Effector memory CD4-positive, alpha-beta T cell (primary cell): ENCODE results near the gene WWP2.

Experiments used
- DNase-seq, 3 donors: peaks; one replicate each; pipeline ENCODE4 v3.0.0-alpha.2; 2020
- H3K27ac ChIP-seq: 2 replicates; pipeline ENCODE4 v1.7.0; 2013; ENCODE audit warnings: mild to moderate bottlenecking, low read length, moderate library complexity; ENCODE audit not compliant: insufficient read depth, poor library complexity, severe bottlenecking
- H3K27me3 ChIP-seq: replicated peaks from 2 replicates; pipeline ENCODE4 v1.7.0; 2013; ENCODE audit warnings: mild to moderate bottlenecking, low read length; ENCODE audit not compliant: insufficient read depth, control insufficient read depth, poor library complexity, severe bottlenecking
- H3K36me3 ChIP-seq: 2 replicates; pipeline ENCODE4 v1.7.0; 2013; ENCODE audit warnings: mild to moderate bottlenecking, low read length, moderate library complexity; ENCODE audit not compliant: control insufficient read depth, insufficient read depth
- H3K4me1 ChIP-seq: 2 replicates; pipeline ENCODE4 v1.7.0; 2013; ENCODE audit warnings: low read length, mild to moderate bottlenecking; ENCODE audit not compliant: control insufficient read depth, insufficient read depth, poor library complexity, severe bottlenecking
- H3K4me3 ChIP-seq: 2 replicates; pipeline ENCODE4 v1.7.0; 2013; ENCODE audit warnings: low read length, low read depth, mild to moderate bottlenecking; ENCODE audit not compliant: insufficient read depth, poor library complexity, severe bottlenecking
- H3K9me3 ChIP-seq: 2 replicates; pipeline ENCODE4 v1.7.0; 2013; ENCODE audit warnings: mild to moderate bottlenecking, low read length, moderate library complexity; ENCODE audit not compliant: control insufficient read depth

The WWP2 gene

DNA sequence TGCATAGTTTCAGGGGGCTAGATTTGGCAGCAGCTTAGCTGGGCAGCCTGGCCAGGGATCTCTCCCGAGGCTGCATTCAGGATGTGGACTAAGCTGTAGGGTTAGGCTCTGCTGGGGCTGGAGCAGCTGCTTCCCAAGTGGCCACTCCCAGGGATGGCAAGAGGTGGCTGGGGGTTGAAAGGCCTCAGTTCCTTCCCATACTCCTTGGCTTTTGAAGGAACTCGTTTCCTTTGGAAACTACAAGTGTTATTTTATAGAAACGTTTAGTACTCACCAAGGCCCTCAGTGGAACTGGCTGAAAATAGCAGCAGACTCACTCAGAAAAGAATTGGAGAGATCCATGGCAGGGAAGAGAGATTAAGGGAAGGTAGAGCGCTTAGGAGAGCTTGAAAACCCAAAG, 76.4 kb downstream of the WWP2 start:
- Histone ChIP-seq H3K27ac (no peak overlapping the region), H3K4me1 (no peaks in the 10 kb centered on the region), H3K9me3 (no peaks in the 10 kb centered on the region), H3K36me3 (peaks cover 28% of the 10 kb centered on the region), H3K4me3 (no peak overlapping the region), H3K27me3 (no peaks in the 10 kb centered on the region)
- DNase-seq: no peak

GRCh38 chr16:69839240-69839688, 77.1 kb downstream of the WWP2 start:
- H3K4me3 ChIP-seq: no peak overlapping the region
- DNase-seq: no peak
- no peaks in the 10 kb centered on the region for H3K27me3 ChIP-seq
- no peaks in the 10 kb centered on the region for H3K9me3 ChIP-seq
- H3K4me1 ChIP-seq: no peaks in the 10 kb centered on the region
- H3K27ac ChIP-seq: no peak overlapping the region
- peaks cover 33% of the 10 kb centered on the region for H3K36me3 ChIP-seq

DNA sequence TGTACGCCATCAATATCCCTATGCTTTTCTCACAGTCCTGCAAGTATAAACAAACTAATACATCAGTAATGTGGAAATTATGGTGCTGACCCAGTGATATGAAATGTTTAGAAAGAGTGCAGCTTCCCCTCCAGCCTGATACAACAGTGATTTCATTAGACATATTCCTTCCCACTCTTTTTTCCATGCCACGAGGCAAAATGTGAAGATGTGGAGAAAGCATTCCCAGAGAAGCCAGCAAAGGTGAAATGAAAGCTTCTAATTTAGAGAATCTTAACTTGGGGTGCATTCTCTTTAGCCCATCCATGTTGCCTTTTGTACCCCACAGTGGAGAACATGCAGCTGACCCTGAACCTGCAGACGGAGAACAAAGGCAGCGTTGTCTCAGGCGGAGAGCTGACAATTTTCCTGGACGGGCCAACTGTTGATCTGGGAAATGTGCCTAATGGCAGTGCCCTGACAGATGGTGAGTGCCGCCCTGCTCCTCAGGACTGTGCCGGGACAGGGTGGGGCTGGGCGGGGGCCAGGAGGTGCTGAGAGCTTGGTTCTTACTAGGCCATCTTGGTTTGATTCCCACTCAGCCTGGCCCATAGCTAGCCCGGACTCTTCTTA, 77.8 kb downstream of the WWP2 start:
- H3K36me3 ChIP-seq: peaks cover 34% of the 10 kb centered on the region
- H3K27me3 ChIP-seq: no peaks in the 10 kb centered on the region
- no peaks in the 10 kb centered on the region for H3K9me3 ChIP-seq
- no peaks in the 10 kb centered on the region for H3K4me1 ChIP-seq
- H3K4me3 ChIP-seq: no peak overlapping the region
- DNase-seq: no peak
- no peak overlapping the region for H3K27ac ChIP-seq

GRCh38 chr16:69840975-69841374, 78.8 kb downstream of the WWP2 start:
- no peak for DNase-seq
- H3K9me3 ChIP-seq: no peaks in the 10 kb centered on the region
- no peak overlapping the region for H3K4me3 ChIP-seq
- H3K4me1 ChIP-seq: no peaks in the 10 kb centered on the region
- peaks cover 34% of the 10 kb centered on the region for H3K36me3 ChIP-seq
- H3K27me3 ChIP-seq: no peaks in the 10 kb centered on the region
- no peak overlapping the region for H3K27ac ChIP-seq

DNA sequence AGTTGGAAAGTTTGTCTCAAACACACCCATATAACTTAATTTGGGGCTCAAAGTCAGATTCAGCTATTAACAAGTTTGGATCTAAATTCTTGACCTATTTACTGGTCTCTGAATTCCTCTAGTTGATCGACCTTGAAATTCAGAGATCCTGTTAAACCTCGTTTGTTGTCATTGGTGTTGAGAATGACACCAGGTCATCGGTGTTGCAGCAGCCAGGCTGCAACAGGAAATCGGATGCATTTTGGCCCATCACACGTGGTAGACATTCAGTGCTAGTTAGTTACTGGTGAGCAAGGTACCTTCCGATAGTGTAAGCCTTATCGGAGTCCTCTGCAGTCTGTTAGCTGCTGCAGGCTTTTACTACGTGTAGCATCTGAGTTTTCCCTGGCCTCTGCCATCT, 82.3 kb downstream of the WWP2 start:
- Histone ChIP-seq H3K36me3 (peaks cover 29% of the 10 kb centered on the region), H3K27me3 (no peaks in the 10 kb centered on the region), H3K9me3 (no peaks in the 10 kb centered on the region), H3K27ac (no peak overlapping the region), H3K4me1 (no peaks in the 10 kb centered on the region), H3K4me3 (no peak overlapping the region)
- DNase-seq: no peak

- Histone ChIP-seq H3K9me3 (no peaks in the 10 kb centered on the region), H3K36me3 (peaks cover 29% of the 10 kb centered on the region), H3K4me1 (no peaks in the 10 kb centered on the region), H3K4me3 (no peak overlapping the region), H3K27me3 (no peaks in the 10 kb centered on the region), H3K27ac (no peak overlapping the region)
- no peak for DNase-seq
Observed at GRCh38 chr16:69845181-69845580, 83.0 kb downstream of the WWP2 start.

GRCh38 chr16:69847643-69848042, 85.5 kb downstream of the WWP2 start:
- Histone ChIP-seq H3K27ac (no peak overlapping the region), H3K4me3 (no peak overlapping the region), H3K27me3 (no peaks in the 10 kb centered on the region), H3K4me1 (no peaks in the 10 kb centered on the region), H3K36me3 (peaks cover 15% of the 10 kb centered on the region), H3K9me3 (no peaks in the 10 kb centered on the region)
- no peak for DNase-seq

GRCh38 chr16:69848637-69849545, 86.8 kb downstream of the WWP2 start:
- no peaks in the 10 kb centered on the region for H3K27me3 ChIP-seq
- H3K27ac ChIP-seq: no peak overlapping the region

GRCh38 chr16:69851491-69852240, 89.5 kb downstream of the WWP2 start:
- no peaks in the 10 kb centered on the region for H3K9me3 ChIP-seq
- no peaks in the 10 kb centered on the region for H3K36me3 ChIP-seq
- H3K4me1 ChIP-seq: no peaks in the 10 kb centered on the region
- no peaks in the 10 kb centered on the region for H3K27me3 ChIP-seq
- H3K4me3 ChIP-seq: no peak overlapping the region
- H3K27ac ChIP-seq: no peak overlapping the region
- DNase-seq: no peak

More at GRCh38 chr16:69848637-69849545, 86.8 kb downstream of the WWP2 start:
- Histone ChIP-seq H3K9me3 (no peaks in the 10 kb centered on the region), H3K4me3 (no peak overlapping the region), H3K36me3 (peaks cover 5% of the 10 kb centered on the region), H3K4me1 (no peaks in the 10 kb centered on the region)
- DNase-seq: no peak

DNA sequence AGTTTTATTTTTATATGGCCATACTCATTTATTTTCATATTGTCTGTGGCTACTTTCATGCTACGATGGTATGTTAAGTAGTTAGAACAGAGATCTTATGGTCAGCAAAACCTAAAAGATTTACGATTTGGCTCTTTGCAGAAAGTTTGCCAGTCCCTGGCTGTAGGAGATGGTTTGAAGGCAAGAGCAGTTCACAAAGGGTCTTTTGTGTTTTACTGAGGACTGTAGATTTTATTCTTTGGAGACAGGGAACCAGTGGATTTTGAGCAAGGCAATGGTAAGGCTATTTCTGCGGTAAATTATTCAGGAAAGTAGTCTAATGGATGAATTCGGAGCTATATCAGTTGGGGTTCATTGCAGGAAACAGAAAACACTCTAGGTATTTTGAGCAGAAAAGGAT, 90.7 kb downstream of the WWP2 start:
- no peaks in the 10 kb centered on the region for H3K27me3 ChIP-seq
- H3K4me3 ChIP-seq: no peak overlapping the region

More for the DNA sequence above, 90.7 kb downstream of the WWP2 start:
- no peak overlapping the region for H3K27ac ChIP-seq
- H3K36me3 ChIP-seq: no peaks in the 10 kb centered on the region
- no peaks in the 10 kb centered on the region for H3K9me3 ChIP-seq
- DNase-seq: no peak
- H3K4me1 ChIP-seq: no peaks in the 10 kb centered on the region
